Neuronal stem cell (in vitro differentiated cells): Measurements from ENCODE around the gene DHDH.
A peak's percentile ranks its signal among the peaks of the same experiment; 100 is the strongest.

Experiments used
- DNase-seq: peaks from one replicate; pipeline ENCODE4 v3.0.0-alpha.2; 2013; ENCODE audit warnings: low spot score
- H2AFZ ChIP-seq: one replicate; pipeline ENCODE4 v1.6.1; 2013; ENCODE audit warnings: mild to moderate bottlenecking, low read length, inconsistent platforms
- H2AK5ac ChIP-seq: 2 replicates; pipeline ENCODE4 v1.6.1; 2013; ENCODE audit warnings: low read depth, mild to moderate bottlenecking, inconsistent platforms, low read length, moderate library complexity, mixed read lengths
- H2BK120ac ChIP-seq: 2 replicates; pipeline ENCODE4 v1.6.1; 2013; ENCODE audit warnings: low read depth, mild to moderate bottlenecking, inconsistent platforms, low read length, moderate library complexity, mixed read lengths
- H2BK12ac ChIP-seq: one replicate; pipeline ENCODE4 v1.6.1; 2013; ENCODE audit warnings: low read length, inconsistent platforms
- H2BK15ac ChIP-seq: 2 replicates; pipeline ENCODE4 v1.6.1; 2013; ENCODE audit warnings: mild to moderate bottlenecking, low read length, inconsistent platforms, mixed read lengths
- H2BK5ac ChIP-seq: one replicate; pipeline ENCODE4 v1.6.1; 2013; ENCODE audit warnings: inconsistent platforms, mild to moderate bottlenecking, low read length, moderate library complexity
- H3K14ac ChIP-seq: one replicate; pipeline ENCODE4 v1.6.1; 2013; ENCODE audit warnings: low read length, inconsistent platforms
- H3K18ac ChIP-seq: 2 replicates; pipeline ENCODE4 v1.6.1; 2013; ENCODE audit warnings: low read length, inconsistent platforms
- H3K23ac ChIP-seq: 2 replicates; pipeline ENCODE4 v1.6.1; 2013; ENCODE audit warnings: low read depth, mild to moderate bottlenecking, mixed read lengths, low read length, inconsistent platforms; ENCODE audit not compliant: poor library complexity
- H3K27ac ChIP-seq: replicated peaks from 3 replicates; pipeline ENCODE4 v1.5.1; 2013; ENCODE audit warnings: low read length, inconsistent platforms
- H3K27me3 ChIP-seq, 3 experiments: 2 replicates each; pipeline ENCODE4 v1.6.1; 2013; ENCODE audit warnings: low read length in 3 of 3, mild to moderate bottlenecking in 2 of 3, inconsistent platforms in 1 of 3, low read depth in 1 of 3, mixed read lengths in 1 of 3, moderate library complexity in 1 of 3; ENCODE audit not compliant: control insufficient read depth in 3 of 3, insufficient read depth in 3 of 3
- H3K36me3 ChIP-seq, 2 donors: replicated peaks in 1 of 2; 2 replicates each; pipeline ENCODE4 v1.6.1; 2013; ENCODE audit warnings: low read length in 2 of 2; ENCODE audit not compliant: control insufficient read depth in 2 of 2, insufficient read depth in 2 of 2
- H3K4ac ChIP-seq: 2 replicates; pipeline ENCODE4 v1.6.1; 2013; ENCODE audit warnings: inconsistent platforms, mild to moderate bottlenecking, low read length, moderate library complexity
- H3K4me1 ChIP-seq, 2 donors: 1 replicate in 1 of 2; 2 replicates in 1 of 2; pipeline ENCODE4 v1.6.1; 2013; ENCODE audit warnings: low read length in 2 of 2, low read depth in 1 of 2; ENCODE audit not compliant: control insufficient read depth in 2 of 2, insufficient read depth in 1 of 2
- H3K4me2 ChIP-seq: one replicate; pipeline ENCODE4 v1.6.1; 2013; ENCODE audit warnings: mild to moderate bottlenecking, low read length, inconsistent platforms; ENCODE audit not compliant: insufficient read depth, poor library complexity, severe bottlenecking
- H3K4me3 ChIP-seq, 2 donors: 2 replicates each; pipeline ENCODE4 v1.5.1; 2013; ENCODE audit warnings: low read length in 2 of 2, mild to moderate bottlenecking in 2 of 2, inconsistent platforms in 1 of 2, moderate library complexity in 1 of 2
- H3K79me1 ChIP-seq: one replicate; pipeline ENCODE4 v1.6.1; 2013; ENCODE audit warnings: low read depth, mild to moderate bottlenecking, inconsistent platforms, low read length, moderate library complexity
- H3K9ac ChIP-seq: one replicate; pipeline ENCODE4 v1.6.1; 2013; ENCODE audit warnings: mild to moderate bottlenecking, low read depth, low read length, inconsistent platforms; ENCODE audit not compliant: poor library complexity
- H3K9me3 ChIP-seq, 2 donors: replicated peaks in 1 of 2; 2 replicates each; pipeline versions ENCODE3 to v1.6.1; 2013; ENCODE audit warnings: low read length in 2 of 2, mild to moderate bottlenecking in 2 of 2, inconsistent platforms in 1 of 2, low read depth in 1 of 2, mixed read lengths in 1 of 2, moderate library complexity in 1 of 2; ENCODE audit not compliant: control insufficient read depth in 2 of 2, insufficient read depth in 1 of 2
- H4K8ac ChIP-seq: one replicate; pipeline ENCODE4 v1.6.1; 2013; ENCODE audit warnings: low read depth, mild to moderate bottlenecking, inconsistent platforms, low read length, moderate library complexity
- H4K91ac ChIP-seq: one replicate; pipeline ENCODE4 v1.6.1; 2013; ENCODE audit warnings: low read length, low read depth, mild to moderate bottlenecking, inconsistent platforms; ENCODE audit not compliant: poor library complexity
- WGBS, 2 donors: extraction: QIAGEN DNeasy Blood & Tissue Kit; methylation state at CpG; one replicate each; pipeline ENCODE4 v1.1.7; 2013; ENCODE audit warnings: missing lambda C conversion rate in 2 of 2, mixed read lengths in 1 of 2; ENCODE audit not compliant: insufficient read length in 2 of 2, insufficient replicate concordance in 1 of 2; ENCODE audit errors: extremely low coverage in 2 of 2; 5-methylcytosine and 5-hydroxymethylcytosine counted together

The DHDH gene

GRCh38 chr19:48962029-48962848 is 28.7 kb downstream of the DHDH start:
- Histone ChIP-seq H2BK12ac (peak overlapping the region; percentile 16), H3K23ac (peak overlapping the region; percentile 78), H3K36me3 (peaks cover 10 to 44% of the 10 kb centered on the region in 2 donors), H3K27ac (peak overlapping the region; percentile 52), H3K9ac (peak overlapping the region; percentile 79), H3K4me1 (peaks cover 17 to 23% of the 10 kb centered on the region in 2 donors), H3K4me3 (peak overlapping the region in 1 of 2 donors; percentile 16), H2BK15ac (peak overlapping the region; percentile 79), H3K79me1 (peaks cover 5% of the 10 kb centered on the region), H3K14ac (no peak overlapping the region), H3K27me3 (no peaks in the 10 kb centered on the region), H3K4me2 (no peak overlapping the region), H2AK5ac (peak overlapping the region; percentile 93), H3K9me3 (peaks cover 0 to 8% of the 10 kb centered on the region in 2 donors), H2AFZ (no peak overlapping the region), H3K4ac (no peak overlapping the region), H2BK5ac (peak overlapping the region; percentile 70), H3K18ac (peak overlapping the region; percentile 81), H2BK120ac (peak overlapping the region; percentile 81), H4K91ac (peak overlapping the region; percentile 89), H4K8ac (no peak overlapping the region)
- no CpG with 5 or more reads among the region's 22 CpGs for WGBS, 2 donors
- no peak for DNase-seq

DNA sequence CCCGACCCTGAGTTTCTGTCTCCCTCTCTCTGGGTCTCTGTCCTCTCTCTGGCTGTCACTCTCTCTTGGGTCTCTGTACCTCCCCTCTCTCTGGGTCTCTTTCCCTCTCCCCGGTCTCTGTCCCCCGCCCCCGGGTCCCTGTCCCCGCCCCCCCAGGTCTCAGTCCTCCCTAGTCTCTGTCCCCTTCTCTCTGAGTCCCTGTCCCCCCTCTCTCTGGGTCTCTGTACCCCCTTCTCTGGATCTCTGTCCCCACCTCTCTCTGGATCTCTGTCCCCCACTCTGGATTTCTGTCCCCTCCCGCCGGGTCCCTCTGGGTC is 29.3 kb downstream of the DHDH start:
- Histone ChIP-seq H2AK5ac (peak overlapping the region; percentile 93), H3K4ac (no peak overlapping the region), H3K79me1 (peaks cover 5% of the 10 kb centered on the region), H3K27ac (no peak overlapping the region), H3K9ac (no peak overlapping the region), H2BK15ac (no peak overlapping the region), H3K36me3 (peaks cover 10 to 44% of the 10 kb centered on the region in 2 donors), H3K27me3 (no peaks in the 10 kb centered on the region), H3K9me3 (peaks cover 0 to 8% of the 10 kb centered on the region in 2 donors), H4K91ac (no peak overlapping the region), H4K8ac (no peak overlapping the region), H2AFZ (no peak overlapping the region), H3K18ac (no peak overlapping the region), H3K4me2 (no peak overlapping the region), H3K14ac (no peak overlapping the region), H3K4me3 (no peak overlapping the region), H2BK12ac (no peak overlapping the region), H2BK5ac (peak overlapping the region; percentile 70), H3K23ac (peak overlapping the region; percentile 78), H3K4me1 (peaks cover 17 to 23% of the 10 kb centered on the region in 2 donors), H2BK120ac (peak overlapping the region; percentile 81)
- WGBS, 2 donors, result no CpG with 5 or more reads among the region's 7 CpGs
- no peak for DNase-seq

DNA sequence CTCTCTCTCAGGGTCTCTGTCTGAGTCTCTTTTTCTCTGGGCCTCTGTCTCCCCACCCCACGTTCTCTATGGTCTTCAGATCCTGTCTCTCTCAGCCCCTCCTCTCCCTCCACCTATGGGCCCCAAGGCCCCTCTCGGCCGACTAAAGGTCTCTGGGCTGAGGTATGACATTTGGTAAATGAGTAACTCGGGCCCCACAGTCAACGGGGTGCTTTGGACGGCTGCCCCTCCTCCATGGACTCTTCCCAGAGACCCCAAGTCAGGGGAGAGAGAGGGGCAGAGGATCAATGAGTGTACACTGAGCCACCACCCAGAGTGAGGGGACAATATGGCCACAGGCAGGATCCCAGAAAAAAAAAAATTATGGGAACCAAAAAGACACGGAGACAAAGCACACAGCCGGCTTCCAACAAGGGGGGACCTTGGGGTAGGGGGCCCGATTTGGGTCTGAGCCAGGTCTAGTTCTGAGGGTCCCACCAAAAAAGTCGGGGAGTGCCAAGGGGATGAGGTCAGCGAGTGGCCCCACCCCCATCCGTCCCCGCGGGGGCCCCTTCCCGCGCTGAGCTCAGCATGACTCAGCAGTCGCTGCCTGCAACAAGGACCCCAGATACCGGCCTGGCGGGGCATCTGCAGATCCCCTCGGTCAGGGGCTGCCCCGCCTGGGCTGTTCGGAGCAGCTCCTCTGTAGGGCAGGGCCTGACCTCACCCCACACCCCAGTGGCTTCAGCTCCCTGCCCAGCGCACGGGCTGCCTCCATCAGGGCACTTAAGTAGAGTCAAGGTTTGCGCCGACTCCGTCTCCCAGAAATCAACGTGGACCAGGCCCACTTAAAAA is 30.1 kb downstream of the DHDH start:
- no peak overlapping the region for H3K4me3 ChIP-seq
- H2AK5ac ChIP-seq, result peak overlapping the region; percentile 76
- H2AFZ ChIP-seq, result peak overlapping the region; percentile 30
- H3K27ac ChIP-seq, result peak overlapping the region; percentile 80
- H3K4ac ChIP-seq, result no peak overlapping the region
- peak overlapping the region; percentile 11 for H3K4me2 ChIP-seq
- no peaks in the 10 kb centered on the region for H3K27me3 ChIP-seq
- DNase-seq, result peak; percentile 48
- WGBS, 2 donors, result no CpG with 5 or more reads among the region's 28 CpGs
- peaks cover 15 to 44% of the 10 kb centered on the region in 2 donors for H3K36me3 ChIP-seq
- no peak overlapping the region for H4K91ac ChIP-seq
- no peak overlapping the region for H2BK120ac ChIP-seq
- H2BK12ac ChIP-seq, result no peak overlapping the region
- no peak overlapping the region for H3K9ac ChIP-seq
- H2BK15ac ChIP-seq, result peak overlapping the region; percentile 41
- peaks cover 17 to 23% of the 10 kb centered on the region in 2 donors for H3K4me1 ChIP-seq
- no peak overlapping the region for H3K14ac ChIP-seq
- peaks cover 0 to 8% of the 10 kb centered on the region in 2 donors for H3K9me3 ChIP-seq
- peaks cover 5% of the 10 kb centered on the region for H3K79me1 ChIP-seq
- H3K23ac ChIP-seq, result no peak overlapping the region
- H4K8ac ChIP-seq, result no peak overlapping the region
- peak overlapping the region; percentile 53 for H3K18ac ChIP-seq
- H2BK5ac ChIP-seq, result peak overlapping the region; percentile 0
